OCI-LY1 (cell line): Measurements from ENCODE around the gene ORAI1.

Experiments used
- EZH2 ChIP-seq: fragments of 200-600 bp; sonication (generic), shearing (Covaris generic); IDR thresholded peaks from 2 replicates; pipeline ENCODE4 v1.8.0; 2017; ENCODE audit warnings: borderline replicate concordance, mixed run types, mild to moderate bottlenecking, antibody characterized with exemption, low read length, moderate library complexity, mixed read lengths
- TF ChIP-seq, protein P1 (sequence below): fragments of 200-600 bp; sonication (generic), shearing (Covaris generic); IDR thresholded peaks from 2 replicates; pipeline ENCODE4 v1.5.1; 2017; ENCODE audit warnings: mild to moderate bottlenecking, antibody characterized with exemption, low read length, moderate library complexity, mixed read lengths

GRCh38 chr12:121649322-121649721, 23.0 kb downstream of the ORAI1 start:
- TF ChIP-seq, protein P1, sequence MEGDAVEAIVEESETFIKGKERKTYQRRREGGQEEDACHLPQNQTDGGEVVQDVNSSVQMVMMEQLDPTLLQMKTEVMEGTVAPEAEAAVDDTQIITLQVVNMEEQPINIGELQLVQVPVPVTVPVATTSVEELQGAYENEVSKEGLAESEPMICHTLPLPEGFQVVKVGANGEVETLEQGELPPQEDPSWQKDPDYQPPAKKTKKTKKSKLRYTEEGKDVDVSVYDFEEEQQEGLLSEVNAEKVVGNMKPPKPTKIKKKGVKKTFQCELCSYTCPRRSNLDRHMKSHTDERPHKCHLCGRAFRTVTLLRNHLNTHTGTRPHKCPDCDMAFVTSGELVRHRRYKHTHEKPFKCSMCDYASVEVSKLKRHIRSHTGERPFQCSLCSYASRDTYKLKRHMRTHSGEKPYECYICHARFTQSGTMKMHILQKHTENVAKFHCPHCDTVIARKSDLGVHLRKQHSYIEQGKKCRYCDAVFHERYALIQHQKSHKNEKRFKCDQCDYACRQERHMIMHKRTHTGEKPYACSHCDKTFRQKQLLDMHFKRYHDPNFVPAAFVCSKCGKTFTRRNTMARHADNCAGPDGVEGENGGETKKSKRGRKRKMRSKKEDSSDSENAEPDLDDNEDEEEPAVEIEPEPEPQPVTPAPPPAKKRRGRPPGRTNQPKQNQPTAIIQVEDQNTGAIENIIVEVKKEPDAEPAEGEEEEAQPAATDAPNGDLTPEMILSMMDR, result no peak
- no peak for TF ChIP-seq EZH2
